ENCODE results near the gene PLEKHG4.

Gene PLEKHG4

DNA sequence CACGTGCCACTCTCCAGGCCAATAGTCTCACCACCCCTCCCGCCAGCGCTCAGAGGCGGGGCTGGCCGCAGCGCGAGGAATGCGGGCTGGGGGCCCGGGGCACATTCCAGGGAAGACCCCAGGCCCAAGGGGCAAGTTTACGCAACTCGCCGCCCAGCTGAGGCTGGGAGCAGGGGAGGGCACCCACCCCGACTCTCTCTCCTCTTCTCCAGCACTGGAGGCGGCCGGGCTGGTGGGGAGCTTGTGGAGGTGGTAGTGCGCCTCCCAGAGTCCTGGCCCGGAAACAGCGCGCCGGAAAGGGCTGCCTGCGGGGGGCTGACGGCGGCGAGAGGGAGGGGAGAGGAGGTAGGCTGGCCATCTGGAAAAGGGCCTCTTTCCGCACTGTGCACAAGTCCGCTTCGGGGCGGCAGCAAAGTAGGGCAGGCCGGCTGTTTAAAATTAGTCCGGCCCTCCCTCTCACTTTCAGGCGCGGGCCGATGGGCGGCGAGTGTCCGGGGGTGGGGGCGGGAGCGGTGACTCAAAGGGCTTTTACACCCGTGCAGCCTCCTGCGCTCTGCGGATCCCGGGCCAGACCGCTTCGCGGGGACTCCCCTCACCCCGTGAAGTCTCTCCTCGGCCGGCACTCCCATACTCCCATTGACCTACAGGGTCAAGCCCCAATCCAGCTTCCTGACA lies 33.1 kb upstream of the PLEKHG4 start:
- peak in 1 of 2 donors; percentile 54 for DNase-seq (ENCODE audit: low read depth in 2 of 2)

DNA sequence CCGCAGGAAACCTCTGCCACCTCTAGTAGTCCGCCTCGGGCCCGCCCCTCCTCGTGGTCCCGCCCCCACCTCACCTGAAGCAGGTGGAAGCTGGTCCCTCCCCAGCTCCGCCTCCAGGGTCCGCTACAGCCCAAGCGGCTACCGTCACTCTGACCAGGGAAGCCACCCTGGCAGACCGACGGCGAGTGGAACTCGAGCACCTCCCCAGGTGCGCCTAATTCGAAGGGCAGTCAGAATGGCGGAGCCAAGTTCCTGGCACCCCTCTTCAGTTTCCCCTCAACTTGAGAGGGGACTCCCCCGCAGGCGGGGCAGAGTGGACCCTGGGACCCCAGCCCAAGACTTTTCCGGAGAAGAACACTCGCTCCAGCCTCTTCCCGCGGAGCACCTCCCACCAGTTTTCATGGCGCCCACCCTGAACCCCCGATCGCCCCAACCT lies 32.6 kb upstream of the PLEKHG4 start:
- DNase-seq (ENCODE audit: low read depth in 2 of 2): no peak

DNA sequence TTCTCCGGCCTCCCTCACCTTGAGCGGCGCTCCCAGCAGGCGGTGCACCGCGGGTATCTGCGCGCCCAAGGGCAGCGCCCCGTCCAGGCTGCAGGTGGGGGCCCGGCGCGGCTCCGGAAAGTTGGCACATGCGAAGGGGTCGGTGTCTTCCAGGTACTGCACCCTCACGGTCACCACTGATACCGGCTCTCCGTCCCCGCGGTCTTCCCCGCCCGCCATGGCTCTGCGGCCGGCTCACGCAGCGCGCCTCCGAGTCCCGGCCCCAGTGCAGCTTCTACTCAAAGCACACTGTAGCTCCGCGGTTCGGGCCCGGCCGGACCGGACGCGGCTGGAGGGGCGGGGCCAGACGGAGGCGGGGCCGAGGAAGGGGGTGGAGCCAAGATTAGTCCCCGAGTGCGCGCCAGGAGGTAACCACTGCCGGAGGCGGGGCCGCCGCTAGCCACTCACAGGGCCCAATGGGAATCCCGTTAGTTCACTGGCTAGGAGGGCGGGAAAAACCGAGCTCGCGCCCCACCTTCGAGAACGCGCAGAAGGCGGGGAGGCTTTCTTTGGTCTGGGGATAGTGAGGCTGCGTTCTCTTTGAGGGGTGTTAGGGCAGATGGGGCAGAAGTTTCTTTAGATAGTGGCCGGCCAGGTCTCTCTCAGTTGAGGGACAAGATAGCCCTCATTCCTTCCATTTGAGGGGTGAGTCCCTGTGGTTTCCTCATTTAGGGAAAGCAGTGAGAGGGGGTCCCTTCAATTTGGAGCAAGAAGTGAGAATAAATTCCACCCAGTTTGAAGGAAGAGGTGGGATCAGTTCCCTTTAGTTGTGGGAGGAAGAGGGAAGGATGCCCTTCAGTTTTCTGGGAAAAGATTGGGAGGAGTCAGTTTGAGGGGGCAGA lies 31.9 kb upstream of the PLEKHG4 start, which contains the start of gene FHOD1:
Gene FHOD1, minus strand, starts transcription at position 290 of the 881 bp plus-strand sequence. Its CDS starts 71 bp downstream, at position 219.
- peak; percentile 99 for DNase-seq (ENCODE audit: low read depth in 2 of 2)

DNA sequence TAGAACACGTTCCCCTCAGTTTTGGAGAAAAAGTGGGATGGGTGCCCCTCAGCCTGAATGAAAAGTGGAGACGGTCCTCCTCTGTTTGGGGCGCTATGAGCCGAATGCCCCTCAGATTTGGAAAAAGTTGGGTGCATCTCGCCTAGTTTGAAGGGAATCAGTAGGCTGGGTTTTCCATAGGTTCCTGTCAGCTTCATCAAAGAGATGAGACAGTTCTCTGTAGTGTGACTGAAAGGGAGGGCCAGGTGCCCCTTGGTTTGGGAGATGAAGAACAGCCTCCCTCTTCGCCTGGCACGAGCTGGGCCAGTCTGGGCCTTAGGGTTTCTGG lies 31.3 kb upstream of the PLEKHG4 start:
- DNase-seq (ENCODE audit: low read depth in 2 of 2): no peak

DNA sequence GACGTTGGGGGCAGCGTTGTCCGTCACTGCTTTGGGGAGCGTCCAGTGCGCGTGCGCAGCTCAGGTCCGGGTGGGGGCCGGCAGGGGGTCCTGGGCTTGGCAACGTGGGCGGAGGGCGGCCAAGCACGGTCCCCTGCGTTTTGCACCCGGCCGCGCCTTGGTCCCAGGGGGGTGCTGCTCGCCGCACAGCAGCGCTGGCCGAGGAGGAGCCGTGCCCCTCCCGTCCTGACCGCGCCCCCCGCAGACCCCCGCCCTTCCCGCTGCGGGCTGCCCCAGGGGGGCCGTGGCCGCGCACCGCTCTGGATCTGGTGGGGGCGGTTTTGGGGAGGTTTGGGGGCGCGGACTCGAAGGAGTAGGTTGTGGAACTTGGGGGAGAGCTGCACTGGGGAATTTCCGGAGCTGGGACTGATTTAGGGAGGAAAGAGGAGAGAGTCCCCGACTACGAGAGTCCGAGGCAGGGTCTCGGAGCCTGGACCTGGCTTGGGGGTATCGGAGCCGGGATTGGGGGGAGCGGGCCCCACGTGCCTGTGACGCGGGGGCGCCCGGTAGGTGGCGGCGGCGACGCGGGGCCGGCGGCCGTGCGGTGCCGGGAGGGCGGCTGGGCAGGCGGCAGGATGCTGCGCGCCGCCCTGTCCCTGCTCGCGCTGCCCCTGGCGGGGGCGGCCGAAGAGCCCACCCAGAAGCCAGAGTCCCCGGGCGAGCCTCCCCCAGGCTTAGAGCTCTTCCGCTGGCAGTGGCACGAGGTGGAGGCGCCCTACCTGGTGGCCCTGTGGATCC lies 30.7 kb upstream of the PLEKHG4 start, which contains the start of gene SLC9A5:
Gene SLC9A5, plus strand, starts transcription at position 579 of the 777 bp plus-strand sequence. Its CDS starts 36 bp downstream, at position 615.
- peak in 1 of 2 donors; percentile 18 for DNase-seq (ENCODE audit: low read depth in 2 of 2)

DNA sequence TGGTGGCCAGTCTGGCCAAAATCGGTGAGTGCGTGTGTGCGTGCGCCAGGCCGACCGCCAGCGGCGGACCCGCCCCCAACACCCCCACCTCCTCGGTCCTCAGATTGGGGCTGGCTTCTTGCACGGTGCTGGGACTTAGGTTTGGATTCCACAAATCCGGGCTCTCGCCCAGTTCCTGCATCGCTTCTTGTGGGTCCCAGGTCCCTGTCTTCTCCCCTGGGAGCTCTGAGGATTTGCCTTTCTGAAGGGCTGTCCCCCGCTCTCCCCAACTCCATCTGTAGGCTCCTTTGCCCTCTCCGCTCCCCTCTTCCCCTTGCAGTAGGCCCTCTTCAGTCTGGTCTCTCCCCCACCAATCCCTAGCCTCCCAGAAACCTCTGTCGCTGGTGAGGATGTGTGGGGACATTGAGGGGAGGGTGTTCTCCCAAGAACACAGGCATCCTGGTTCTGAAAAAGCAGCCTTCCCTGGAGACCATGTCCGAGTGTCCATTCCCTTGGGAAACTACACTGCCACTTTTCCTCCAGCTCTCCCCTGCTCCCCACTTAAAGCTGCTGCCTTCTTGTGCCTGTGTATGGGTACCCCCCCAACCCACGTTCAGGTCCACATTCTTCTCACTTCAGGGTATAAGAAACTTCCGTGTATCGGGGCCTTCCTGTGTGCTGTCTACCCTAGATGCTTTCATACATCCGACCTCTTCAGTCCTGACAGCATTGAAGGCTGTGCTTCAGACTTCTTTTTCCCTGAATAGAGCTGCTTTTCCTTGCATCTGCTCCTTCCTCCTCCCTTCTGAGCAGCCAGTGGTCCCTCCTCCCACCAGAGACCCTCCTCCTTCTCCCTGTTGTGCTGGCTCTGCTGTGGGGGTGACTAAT lies 29.9 kb upstream of the PLEKHG4 start:
- no peak for DNase-seq (ENCODE audit: low read depth in 2 of 2)

DNA sequence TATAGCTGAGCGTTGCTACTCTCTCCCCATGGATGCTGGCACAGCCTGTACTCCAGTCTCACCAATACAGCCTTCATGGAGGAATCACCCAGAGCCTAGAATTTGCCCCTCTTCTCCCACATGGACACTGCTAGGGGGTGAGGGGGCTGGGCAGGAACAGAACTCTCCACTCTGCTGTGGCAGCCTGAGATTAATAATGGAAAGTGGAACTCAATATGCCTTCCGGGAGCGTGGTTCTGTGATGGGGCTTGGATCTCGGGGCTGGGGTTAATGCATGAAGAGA lies 29.3 kb upstream of the PLEKHG4 start:
- DNase-seq (ENCODE audit: low read depth in 2 of 2): no peak

DNA sequence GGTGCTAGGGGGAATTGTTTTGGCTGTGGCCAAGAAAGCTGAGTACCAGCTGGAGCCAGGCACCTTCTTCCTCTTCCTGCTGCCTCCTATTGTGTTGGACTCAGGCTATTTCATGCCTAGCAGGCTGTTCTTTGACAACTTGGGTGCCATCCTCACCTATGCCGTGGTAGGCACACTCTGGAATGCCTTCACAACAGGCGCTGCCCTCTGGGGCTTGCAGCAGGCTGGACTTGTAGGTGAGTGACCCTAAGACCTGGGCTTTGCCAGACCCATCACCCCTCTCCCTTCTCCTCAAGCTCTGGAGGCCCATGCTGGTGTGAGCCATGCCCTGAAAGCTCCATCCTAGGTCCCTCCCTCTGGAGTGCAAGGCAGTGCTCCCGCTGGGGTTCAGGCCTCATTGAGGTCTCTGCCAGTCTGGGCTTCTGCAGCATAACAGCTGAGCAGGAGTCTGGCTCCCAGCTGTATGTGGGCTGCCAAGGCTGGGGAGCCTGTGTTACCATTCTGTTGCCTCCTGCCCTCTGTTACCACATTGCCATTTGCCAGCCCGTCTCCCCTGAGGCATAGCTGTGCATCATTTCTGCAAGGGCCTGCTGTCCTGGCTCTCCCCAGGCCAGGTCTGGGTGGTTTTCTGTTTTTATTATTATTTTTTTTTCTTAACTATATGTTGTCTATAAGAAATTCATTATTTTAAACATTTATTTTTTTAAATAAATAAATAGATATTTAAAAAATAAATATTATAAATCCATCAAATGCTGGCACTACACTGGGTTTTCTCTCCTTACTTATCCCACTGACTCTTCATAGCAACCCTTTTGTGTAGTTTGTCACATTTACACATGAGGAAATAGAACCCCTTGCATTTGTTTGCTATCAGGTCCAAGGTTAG lies 26.5 kb upstream of the PLEKHG4 start:
- no peak for DNase-seq (ENCODE audit: low read depth in 2 of 2)

DNA sequence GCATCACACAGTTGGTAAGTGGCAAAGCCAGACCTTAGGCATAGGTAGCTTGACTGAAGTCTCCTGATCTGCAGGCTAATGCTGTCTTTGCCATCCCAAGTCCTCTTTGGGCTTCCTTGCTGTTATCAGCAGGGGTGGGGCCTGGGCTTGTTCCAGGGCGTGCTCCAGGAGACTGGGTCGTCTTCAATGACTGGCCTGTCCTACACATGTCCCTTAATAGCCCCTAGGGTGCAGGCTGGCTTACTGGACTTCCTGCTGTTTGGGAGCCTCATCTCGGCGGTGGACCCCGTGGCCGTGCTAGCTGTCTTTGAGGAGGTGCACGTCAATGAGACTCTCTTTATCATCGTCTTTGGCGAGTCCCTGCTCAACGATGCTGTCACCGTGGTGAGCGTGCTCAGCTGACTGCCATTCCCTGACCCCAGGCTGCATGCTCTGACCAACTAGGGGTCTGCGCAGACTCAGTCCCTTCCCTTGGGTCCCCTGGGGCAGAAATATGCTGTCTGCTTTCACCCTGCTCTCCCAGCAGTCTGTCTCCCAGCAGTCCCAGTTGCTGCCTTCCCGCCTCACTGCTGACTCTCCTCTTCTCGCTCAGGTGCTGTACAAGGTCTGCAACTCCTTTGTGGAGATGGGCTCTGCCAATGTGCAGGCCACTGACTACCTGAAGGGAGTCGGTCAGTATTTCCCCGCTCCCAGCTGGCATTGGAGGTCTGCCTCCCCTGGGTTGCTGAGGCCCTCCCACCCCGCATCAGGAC lies 24.4 kb upstream of the PLEKHG4 start:
- no peak for DNase-seq (ENCODE audit: low read depth in 2 of 2)

DNA sequence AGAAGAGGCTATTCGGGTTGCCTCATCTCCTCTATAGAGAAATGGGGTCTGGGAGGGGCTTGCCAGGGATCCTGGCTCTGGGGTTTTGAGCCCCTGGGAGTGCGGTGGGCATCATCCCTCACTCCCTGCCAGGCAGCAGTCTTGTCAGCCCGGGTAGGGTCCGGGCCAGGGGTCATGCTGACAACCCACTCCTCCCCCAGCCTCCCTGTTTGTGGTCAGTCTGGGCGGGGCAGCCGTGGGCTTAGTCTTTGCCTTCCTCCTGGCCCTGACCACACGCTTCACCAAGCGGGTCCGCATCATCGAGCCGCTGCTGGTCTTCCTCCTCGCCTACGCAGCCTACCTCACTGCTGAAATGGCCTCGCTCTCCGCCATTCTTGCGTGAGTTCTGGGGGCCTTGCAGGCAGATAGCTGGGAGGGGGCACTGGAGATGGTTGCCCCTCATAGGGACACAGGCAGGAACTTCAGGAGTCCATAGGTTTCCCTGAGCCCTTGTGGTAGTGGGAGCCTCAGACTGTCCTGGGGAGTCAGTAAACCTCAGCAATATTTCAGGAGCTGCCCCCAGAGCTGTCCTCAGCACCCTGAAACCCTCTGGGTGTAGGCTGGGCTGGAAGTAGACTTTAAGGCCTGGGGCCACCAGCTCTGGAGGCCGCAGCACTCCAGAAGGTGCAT lies 23.6 kb upstream of the PLEKHG4 start:
- no peak for DNase-seq (ENCODE audit: low read depth in 2 of 2)

DNA sequence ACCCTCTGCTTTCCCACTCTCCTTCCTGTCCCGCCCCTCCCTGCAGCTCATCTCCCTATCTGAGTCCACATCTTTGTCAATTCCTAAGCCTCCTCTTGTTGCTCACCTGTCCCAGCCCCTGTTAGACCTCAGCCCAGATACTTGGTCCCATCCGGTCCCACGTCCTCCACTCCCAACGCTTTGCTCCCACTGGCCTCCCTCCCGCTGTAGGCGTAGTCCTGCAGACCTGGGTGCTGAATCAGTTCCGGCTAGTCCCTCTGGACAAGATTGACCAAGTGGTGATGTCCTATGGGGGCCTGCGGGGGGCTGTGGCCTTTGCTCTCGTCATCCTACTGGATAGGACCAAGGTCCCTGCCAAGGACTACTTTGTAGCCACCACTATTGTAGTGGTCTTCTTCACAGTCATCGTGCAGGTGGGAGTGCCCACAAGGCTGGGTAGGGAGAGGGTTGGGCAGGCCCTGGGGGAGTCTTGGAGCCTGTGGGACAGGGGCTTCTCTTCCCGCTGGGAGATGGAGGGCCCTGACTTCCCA lies 22.6 kb upstream of the PLEKHG4 start:
- no peak for DNase-seq (ENCODE audit: low read depth in 2 of 2)

DNA sequence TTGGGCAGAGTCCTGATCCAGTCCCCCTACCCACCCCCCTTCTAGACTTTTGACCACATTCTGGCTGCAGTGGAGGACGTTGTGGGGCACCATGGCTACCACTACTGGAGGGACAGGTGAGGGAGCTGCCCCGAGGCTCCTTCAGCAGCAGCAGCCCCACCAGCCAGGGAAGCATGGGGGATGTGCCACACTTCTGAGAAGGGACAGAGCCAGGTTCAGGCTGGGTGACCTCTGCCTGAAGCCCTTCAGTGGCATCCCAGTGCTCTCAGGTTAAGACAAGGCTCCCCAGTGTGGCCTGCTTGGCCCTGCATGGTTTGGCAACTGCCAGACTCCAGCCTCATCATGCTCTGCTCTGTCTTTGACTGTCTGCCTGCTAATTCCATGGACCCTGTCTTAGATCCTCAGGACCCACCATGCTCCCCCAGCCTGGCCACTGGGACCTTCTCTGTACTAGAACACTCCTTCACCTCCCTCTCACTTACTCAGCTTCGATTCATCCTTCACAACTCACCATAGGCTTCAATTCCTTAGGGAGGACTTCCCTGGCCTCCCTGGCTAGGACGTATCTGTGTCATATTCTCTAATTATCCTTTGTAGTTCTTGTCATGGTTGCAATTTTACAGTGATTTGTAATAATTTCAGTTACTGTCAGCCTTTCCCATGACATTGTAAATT lies 21.7 kb upstream of the PLEKHG4 start:
- no peak for DNase-seq (ENCODE audit: low read depth in 2 of 2)

DNA sequence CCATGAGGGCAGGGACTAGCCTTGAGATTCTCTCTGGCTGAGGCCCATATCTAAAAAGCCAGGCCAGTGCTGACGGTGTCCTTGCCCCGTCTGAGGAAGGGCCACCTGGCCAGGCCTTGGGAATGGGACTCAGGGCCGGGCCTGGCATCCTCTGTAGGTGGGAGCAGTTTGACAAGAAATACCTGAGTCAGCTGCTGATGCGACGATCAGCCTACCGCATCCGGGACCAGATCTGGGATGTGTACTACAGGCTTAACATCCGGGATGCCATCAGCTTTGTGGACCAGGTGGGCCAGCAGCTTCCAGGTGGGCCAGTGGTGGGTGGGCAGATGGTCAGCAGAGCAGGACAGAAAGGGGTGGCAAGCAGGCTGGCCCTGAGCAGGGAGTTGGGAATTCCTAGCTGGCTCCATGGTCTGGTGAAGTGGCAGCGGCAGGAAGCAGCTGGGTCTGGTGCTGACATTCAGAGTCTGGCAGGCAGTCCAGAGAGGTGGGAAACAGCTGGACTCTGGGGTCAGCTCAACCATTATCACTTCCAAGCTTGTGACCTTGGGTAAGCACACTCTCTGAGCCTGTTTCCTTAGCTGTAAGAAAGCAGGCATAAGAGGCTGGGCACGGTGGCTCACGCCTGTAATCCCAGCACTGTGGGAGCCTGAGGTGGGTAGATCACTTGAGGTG lies 21.0 kb upstream of the PLEKHG4 start:
- no peak for DNase-seq (ENCODE audit: low read depth in 2 of 2)

DNA sequence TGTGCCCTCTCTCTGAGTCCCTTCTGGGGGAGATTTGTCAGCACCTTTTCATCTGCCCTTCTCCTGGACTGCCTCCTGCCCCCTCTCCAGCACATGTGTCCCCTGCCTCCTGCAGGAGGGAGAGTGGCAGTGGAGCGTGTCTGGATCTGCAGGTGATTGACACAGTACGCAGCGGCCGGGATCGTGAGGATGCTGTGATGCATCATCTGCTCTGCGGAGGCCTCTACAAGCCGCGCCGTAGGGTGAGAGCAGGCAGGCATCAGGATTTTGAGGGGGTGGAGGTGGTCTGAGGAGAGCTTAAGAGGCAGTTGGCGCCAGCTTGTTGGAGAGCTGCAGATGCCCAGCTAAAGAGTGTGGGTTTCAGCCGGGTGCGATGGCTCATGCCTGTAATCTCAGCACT lies 19.6 kb upstream of the PLEKHG4 start:
- DNase-seq (ENCODE audit: low read depth in 2 of 2): no peak

DNA sequence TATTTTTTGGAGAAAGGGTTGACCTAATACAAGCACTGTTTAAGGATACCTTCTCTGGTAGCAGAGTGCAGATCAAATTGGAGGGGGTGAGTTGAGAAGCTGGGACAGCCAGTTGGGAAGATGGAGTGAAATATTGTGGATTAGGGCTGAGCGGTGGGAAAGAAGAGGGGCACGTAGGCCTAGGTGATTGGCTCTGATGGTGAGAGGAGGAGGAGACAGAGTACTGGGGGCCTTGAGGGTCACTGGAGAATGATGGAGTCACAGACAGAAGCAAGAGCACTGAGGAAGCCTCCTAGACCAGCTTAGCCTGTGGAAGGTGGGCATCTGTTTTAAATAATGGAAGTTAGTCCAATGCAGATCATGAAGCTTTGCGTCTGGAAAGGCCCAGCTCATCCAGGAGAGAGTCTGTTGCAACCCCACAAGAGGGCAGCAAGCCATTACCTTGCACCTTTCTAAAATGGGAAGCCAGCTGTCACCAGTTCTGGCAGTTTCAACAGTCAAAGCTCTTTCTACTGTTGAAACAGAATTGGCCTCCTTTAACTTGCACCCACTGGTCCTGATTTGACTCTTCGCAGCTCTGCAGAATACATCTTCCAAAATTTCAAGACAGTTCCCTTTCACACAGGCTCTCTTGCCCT lies 18.8 kb upstream of the PLEKHG4 start:
- no peak for DNase-seq (ENCODE audit: low read depth in 2 of 2)

DNA sequence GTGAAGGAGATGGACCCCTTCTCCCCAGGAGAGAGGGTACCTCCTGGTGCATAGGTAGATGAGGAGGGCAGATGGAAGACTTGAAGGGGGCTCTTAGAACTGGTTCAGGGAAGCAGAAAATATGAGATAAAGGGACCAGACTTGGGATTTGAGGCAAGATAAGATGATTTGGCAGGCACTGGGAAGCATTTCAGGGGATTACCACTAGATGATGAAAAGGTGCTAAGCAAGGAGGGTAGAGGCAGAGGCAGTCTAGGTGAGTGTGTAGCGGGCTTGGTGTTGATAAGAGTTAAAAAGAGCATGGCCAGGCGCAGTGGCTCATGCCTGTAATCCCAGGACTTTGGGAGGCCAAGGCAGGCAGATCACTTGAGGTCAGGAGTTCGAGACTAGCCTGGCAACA lies 16.1 kb upstream of the PLEKHG4 start:
- no peak for DNase-seq (ENCODE audit: low read depth in 2 of 2)

DNA sequence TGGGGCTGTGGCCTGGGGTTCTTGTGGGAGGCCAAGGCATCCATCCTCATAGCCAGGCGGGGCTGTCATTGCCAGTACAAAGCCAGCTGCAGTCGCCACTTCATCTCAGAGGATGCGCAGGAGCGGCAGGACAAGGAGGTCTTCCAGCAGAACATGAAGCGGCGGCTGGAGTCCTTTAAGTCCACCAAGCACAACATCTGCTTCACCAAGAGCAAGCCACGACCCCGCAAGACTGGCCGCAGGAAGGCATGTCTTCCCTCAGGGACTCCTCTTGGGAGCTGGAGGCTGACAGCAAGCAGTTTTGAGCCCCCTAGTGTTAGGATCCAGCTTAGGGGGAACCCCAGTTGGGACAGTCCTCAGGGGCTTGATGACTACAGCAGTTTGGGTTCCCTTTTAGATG lies 15.1 kb upstream of the PLEKHG4 start:
- DNase-seq (ENCODE audit: low read depth in 2 of 2): no peak

Data from stimulated activated CD4-positive, alpha-beta T cell treated with anti-CD3 and anti-CD28 coated beads, Interleukin-4, amount 100 ng/mL, for 48 hours (primary cell).